ENCODE data around the gene MDGA2.
"Not testable (repeated sequence)": the region's sequence is repeated elsewhere in the genome, so short reads cannot be mapped to it uniquely, and the experiment has no call there.

The MDGA2 gene

GRCh38 chr14:46964378-46964777 is 711.0 kb downstream of the MDGA2 start:
- DNase-seq, result no peak

- no peak for DNase-seq
These were observed 724.3 kb downstream of the MDGA2 start for GRCh38 chr14:46951103-46951502.

GRCh38 chr14:46940611-46941010 is 734.8 kb downstream of the MDGA2 start:
- peak in 1 of 51 donors; percentile 4 for DNase-seq

- DNase-seq, result no peak
These were observed 754.9 kb downstream of the MDGA2 start for GRCh38 chr14:46920542-46920941.

GRCh38 chr14:46915539-46915938 is 759.9 kb downstream of the MDGA2 start:
- not testable (repeated sequence) for DNase-seq

GRCh38 chr14:46902837-46903236 is 772.6 kb downstream of the MDGA2 start:
- no peak for DNase-seq

- DNase-seq, result no peak
These were observed 780.9 kb downstream of the MDGA2 start for GRCh38 chr14:46894476-46894875.

- no peak for DNase-seq
These were observed 788.3 kb downstream of the MDGA2 start for GRCh38 chr14:46887144-46887543.

GRCh38 chr14:46885566-46885965 is 789.8 kb downstream of the MDGA2 start:
- no peak for DNase-seq

- DNase-seq, result no peak
These were observed 813.7 kb downstream of the MDGA2 start for GRCh38 chr14:46861753-46862152.

GRCh38 chr14:46840944-46841720 is 834.3 kb downstream of the MDGA2 start:
- peak in 4 of 51 donors; percentile 3 to 42 (median 24) for DNase-seq

- DNase-seq, result no peak
These were observed 855.1 kb downstream of the MDGA2 start for GRCh38 chr14:46820291-46820690.

GRCh38 chr14:46819117-46819516 is 856.3 kb downstream of the MDGA2 start:
- DNase-seq, result no peak

- no peak for DNase-seq
These were observed 857.3 kb downstream of the MDGA2 start for GRCh38 chr14:46818147-46818546.

- no peak for DNase-seq
These were observed 882.3 kb downstream of the MDGA2 start for GRCh38 chr14:46793144-46793543.

Data from hypothalamus (tissue), 51 donors.